AG20443 (cell line): ENCODE results near the gene SLC25A6.
"Not testable (repeated sequence)": the region's sequence is repeated elsewhere in the genome, so short reads cannot be mapped to it uniquely, and the experiment has no call there.

Experiments used
- DNase-seq: peaks from one replicate; pipeline ENCODE4 v3.0.0; 2012; ENCODE audit warnings: low spot score, mixed read lengths

Gene SLC25A6

DNA sequence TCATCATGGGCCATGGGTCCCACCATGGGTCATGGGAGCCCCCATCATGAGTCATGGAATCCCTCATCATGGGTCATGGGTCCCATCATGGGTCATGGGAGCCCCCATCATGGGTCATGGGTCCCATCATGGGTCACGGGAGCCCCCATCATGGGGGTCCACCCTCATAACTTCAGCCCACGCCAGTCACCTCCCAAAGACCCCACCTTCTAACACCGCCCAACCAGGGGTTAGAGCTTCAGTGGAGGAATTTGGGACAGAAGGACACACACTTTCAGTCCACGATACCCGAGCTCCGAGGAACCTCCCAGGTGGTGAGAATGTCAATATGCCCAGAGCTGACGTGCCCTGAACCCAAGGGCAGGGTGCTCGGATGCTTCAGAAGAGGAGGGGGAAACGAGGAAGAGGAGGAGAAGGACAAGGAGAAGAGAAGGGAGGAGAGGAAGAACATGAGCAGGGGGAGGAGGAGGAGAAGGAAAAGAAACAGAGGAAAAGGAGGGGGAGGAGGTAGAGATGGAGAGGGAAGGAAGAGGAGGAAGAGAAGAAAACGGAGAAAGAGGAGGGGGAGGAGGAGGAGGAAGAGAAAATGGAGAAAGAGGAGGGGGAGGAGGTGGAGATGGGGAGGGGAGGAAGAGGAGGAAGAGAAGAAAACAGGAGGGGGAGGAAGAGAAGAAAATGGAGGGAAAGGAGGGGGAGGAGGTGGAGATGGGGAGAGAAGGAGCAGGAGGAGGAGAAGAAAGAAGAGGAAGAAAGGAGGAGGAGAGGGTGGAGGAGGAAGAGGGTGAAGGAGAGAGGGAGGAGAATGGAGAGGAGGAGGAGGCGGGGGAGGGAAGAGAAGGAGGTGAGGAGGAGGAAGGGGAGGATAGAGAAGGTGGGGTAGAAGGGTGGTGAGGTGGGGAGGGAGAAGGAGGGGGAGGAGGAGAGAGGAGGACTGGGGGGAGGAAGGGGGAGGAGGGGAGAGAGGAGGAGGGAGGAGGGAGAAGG is 37.6 kb downstream of the SLC25A6 start:
- no peak for DNase-seq

DNA sequence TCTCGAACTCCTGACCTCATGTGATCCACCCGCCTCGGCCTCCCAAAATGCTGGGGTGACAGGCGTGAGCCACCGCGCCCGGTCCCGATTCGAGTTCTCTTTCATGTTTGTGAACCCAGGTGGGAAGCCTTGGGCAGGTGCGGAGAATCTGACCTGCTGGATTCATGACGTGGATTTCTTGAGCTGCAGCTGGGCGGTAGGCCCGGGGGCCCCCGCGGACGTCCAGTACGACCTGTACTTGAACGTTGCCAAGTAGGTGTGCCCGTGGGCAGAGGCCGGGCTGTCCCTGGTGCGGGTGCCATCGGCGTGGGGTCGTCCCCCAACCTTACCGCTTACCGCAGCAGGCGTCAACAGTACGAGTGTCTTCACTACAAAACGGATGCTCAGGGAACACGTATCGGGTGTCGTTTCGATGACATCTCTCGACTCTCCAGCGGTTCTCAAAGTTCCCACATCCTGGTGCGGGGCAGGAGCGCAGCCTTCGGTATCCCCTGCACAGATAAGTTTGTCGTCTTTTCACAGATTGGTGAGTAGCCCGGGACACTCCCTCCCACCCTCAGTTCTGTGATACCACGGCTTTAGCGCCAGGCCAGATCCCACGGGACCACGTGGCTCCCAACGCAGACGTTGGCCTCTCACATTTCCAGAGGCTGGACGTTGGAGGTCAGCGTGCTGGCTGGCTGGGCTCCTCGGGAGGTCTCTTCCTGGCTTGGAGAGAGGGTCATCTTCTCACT is 39.8 kb downstream of the SLC25A6 start:
- DNase-seq, result no peak

GRCh38 chrX:1349606-1350005 is 42.3 kb downstream of the SLC25A6 start:
- DNase-seq, result not testable (repeated sequence)

DNA sequence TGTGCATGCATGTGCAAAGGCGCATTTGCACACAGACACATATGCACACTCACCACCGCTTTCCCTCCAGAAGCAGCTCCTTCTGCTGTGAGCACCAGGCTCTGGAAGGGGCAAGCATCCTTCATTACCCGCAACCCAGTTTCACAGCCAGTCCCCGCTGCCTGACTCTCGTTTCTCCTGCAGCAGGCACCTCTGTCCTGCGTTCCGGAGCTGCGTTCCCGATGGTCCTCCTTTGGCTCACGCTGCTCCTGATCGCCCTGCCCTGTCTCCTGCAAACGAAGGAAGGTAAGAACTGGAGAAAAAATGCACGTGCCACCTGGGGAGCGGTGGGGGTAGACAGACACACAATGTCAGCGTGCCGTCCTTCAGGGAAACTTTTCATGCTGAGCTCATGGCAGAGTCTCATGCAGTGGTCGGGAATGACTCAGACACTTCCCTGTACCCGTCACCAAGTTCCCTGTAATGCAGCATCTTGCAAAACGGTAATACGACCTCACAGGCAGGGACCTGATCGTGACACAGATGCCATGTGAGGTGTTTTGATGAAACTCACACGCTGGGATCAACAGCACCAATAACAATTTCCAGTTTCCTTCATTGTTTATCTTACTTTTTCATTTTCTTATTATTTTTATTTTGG is 50.2 kb downstream of the SLC25A6 start:
- no peak for DNase-seq

GRCh38 chrX:1336948-1337779 is 54.7 kb downstream of the SLC25A6 start:
- DNase-seq, result no peak

- peak; percentile 44 for DNase-seq
Measured at GRCh38 chrX:1336331-1336943, 55.5 kb downstream of the SLC25A6 start, which contains the start of gene IL3RA. Gene IL3RA (plus strand): TSS chrX:1336785. CDS start chrX:1341766, 4,981 bp downstream.
